Esophagus squamous epithelium (tissue), 4 donors: ENCODE results near the gene FBXW4.

ENCODE experiments used
- CTCF ChIP-seq, 6 experiments: fragments of 450-650 bp in 4 of 6; fragments of 200-600 bp in 2 of 6; sonication (generic) in 2 of 6; IDR thresholded peaks; one replicate each; pipeline ENCODE4 v1.5.1; 2016 to 2019; ENCODE audit warnings: antibody characterized with exemption in 6 of 6, mild to moderate bottlenecking in 4 of 6, moderate library complexity in 4 of 6
- POLR2A ChIP-seq, 4 donors: fragments of 450-650 bp; IDR thresholded peaks; one replicate each; pipeline ENCODE4 v1.6.1; 2017; ENCODE audit warnings: antibody characterized with exemption in 4 of 4, mild to moderate bottlenecking in 4 of 4, moderate library complexity in 3 of 4

- TF ChIP-seq CTCF (IDR thresholded peaks at IDR 0.05) = no peak
- no peak for TF ChIP-seq POLR2A (IDR thresholded peaks at IDR 0.05)
These were observed 83.7 kb downstream of the FBXW4 start for GRCh38 chr10:101611096-101611905.
